ENCODE data around the gene UGT1A3. TPM values are rescaled to one million over a fixed set of nuclear protein-coding genes. Genes with fewer than 3 reads are reported as not detected.

Gene UGT1A3
- polyA plus RNA-seq, 1 donor (not counting 4 experiments of a cell fraction or from before 2014, with no cell fraction given) = 3.2 TPM

DNA sequence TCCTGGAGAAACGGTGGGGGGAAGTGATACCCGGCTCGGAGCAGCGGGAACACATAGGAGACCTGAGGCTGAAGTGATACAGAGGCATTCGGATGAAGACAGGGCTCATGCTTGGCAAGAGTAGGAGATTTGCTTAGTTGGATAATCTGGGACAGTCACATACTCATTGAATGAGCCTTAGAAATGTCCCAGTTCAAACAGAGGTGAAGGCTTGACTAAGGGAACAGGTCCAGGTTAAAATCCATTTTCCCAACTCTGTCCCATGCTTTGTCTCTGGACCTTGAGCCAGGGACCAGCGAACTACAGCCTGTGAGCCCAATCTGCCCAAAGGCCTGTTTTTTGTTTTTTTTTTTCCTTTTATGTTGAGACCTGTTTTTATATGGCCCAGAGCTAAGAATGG, 34.9 kb upstream of the UGT1A3 start:
- no peak for DNase-seq (ENCODE audit: low read depth, low spot score)
- H3K27ac ChIP-seq (ENCODE audit: control insufficient read depth, insufficient read depth, low read length) = peak overlapping the region; percentile 95
- dilution Hi-C loops (cut with MboI; ENCODE audit: extremely low pct_ligation_motif_present, low sequenced_read_pairs) = no loop called here
- peaks cover 71% of the 10 kb centered on the region for H3K79me2 ChIP-seq (ENCODE audit: control insufficient read depth, insufficient read depth, low read length)
- peak overlapping the region; percentile 7 to 86 (median 83) for H3K4me3 ChIP-seq (ENCODE audit: control insufficient read depth in 2 of 3, extremely low read depth in 1 of 3, insufficient read depth in 2 of 3, low read depth in 1 of 3, low read length in 3 of 3)
- H3K9ac ChIP-seq (ENCODE audit: control insufficient read depth, extremely low read depth, insufficient read depth, low read length) = peak overlapping the region; percentile 88
- FAIRE-seq = peak; percentile 77
- TF ChIP-seq, protein P1, sequence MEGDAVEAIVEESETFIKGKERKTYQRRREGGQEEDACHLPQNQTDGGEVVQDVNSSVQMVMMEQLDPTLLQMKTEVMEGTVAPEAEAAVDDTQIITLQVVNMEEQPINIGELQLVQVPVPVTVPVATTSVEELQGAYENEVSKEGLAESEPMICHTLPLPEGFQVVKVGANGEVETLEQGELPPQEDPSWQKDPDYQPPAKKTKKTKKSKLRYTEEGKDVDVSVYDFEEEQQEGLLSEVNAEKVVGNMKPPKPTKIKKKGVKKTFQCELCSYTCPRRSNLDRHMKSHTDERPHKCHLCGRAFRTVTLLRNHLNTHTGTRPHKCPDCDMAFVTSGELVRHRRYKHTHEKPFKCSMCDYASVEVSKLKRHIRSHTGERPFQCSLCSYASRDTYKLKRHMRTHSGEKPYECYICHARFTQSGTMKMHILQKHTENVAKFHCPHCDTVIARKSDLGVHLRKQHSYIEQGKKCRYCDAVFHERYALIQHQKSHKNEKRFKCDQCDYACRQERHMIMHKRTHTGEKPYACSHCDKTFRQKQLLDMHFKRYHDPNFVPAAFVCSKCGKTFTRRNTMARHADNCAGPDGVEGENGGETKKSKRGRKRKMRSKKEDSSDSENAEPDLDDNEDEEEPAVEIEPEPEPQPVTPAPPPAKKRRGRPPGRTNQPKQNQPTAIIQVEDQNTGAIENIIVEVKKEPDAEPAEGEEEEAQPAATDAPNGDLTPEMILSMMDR (optimal IDR thresholded peaks at IDR 0.05 in 1 of 3, IDR thresholded peaks at IDR 0.05 in 1 of 3, conservative IDR thresholded peaks at IDR 0.05 in 1 of 3; ENCODE audit: extremely low read depth in 1 of 3, insufficient read depth in 2 of 3, low read length in 3 of 3) = no peak
- TF ChIP-seq EZH2 (IDR thresholded peaks at IDR 0.05; ENCODE audit: low read length) = no peak
- no peaks in the 10 kb centered on the region for H3K27me3 ChIP-seq (ENCODE audit: control insufficient read depth, extremely low read depth, insufficient read depth, low read length)
- H4K20me1 ChIP-seq (ENCODE audit: control insufficient read depth, extremely low read depth, insufficient read depth, low read length) = no peaks in the 10 kb centered on the region
- H3K36me3 ChIP-seq (ENCODE audit: control insufficient read depth in 2 of 2, extremely low read depth in 1 of 2, insufficient read depth in 2 of 2, low read length in 2 of 2) = peaks cover 0 to 12% of the 10 kb centered on the region in 2 experiments
- H3K4me2 ChIP-seq (ENCODE audit: control insufficient read depth, extremely low read depth, insufficient read depth, low read depth, low read length) = peak overlapping the region; percentile 97
- H3K9me3 ChIP-seq (ENCODE audit: control insufficient read depth, low read depth, low read length) = no peaks in the 10 kb centered on the region
- H3K9me1 ChIP-seq (ENCODE audit: control insufficient read depth, extremely low read depth, insufficient read depth, low read length) = no peaks in the 10 kb centered on the region
- peaks cover 59% of the 10 kb centered on the region for H3K4me1 ChIP-seq (ENCODE audit: control insufficient read depth, extremely low read depth, insufficient read depth, low read length)
- no peak overlapping the region for H2AFZ ChIP-seq (ENCODE audit: control insufficient read depth, low read length)

DNA sequence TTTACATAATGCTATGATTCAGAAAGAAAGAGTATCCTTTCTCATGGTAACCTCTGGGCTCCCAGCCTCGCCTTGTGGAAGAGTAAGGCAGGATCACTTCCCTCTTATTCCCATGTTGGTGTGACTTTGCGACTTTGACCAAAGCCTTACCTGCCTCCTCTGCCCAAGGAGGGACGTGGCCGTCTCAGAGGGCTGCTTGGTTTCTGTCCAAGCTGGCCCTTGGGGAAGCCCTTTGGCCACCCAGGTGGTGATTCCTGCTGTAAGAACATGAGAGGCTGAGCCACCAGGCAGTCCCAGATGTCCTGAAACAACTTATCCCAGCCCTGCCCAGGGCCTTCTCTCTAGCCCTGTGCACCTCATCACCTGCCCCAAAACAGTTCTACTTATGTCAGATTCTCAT, 30.1 kb upstream of the UGT1A3 start:
- Histone ChIP-seq H3K27ac (ENCODE audit: control insufficient read depth, insufficient read depth, low read length) (no peak overlapping the region), H3K4me1 (ENCODE audit: control insufficient read depth, extremely low read depth, insufficient read depth, low read length) (peaks cover 30% of the 10 kb centered on the region), H3K9ac (ENCODE audit: control insufficient read depth, extremely low read depth, insufficient read depth, low read length) (no peak overlapping the region), H3K36me3 (ENCODE audit: control insufficient read depth in 2 of 2, extremely low read depth in 1 of 2, insufficient read depth in 2 of 2, low read length in 2 of 2) (peaks cover 0 to 11% of the 10 kb centered on the region in 2 experiments), H3K79me2 (ENCODE audit: control insufficient read depth, insufficient read depth, low read length) (peaks cover 74% of the 10 kb centered on the region), H3K4me2 (ENCODE audit: control insufficient read depth, extremely low read depth, insufficient read depth, low read depth, low read length) (no peak overlapping the region), H3K9me1 (ENCODE audit: control insufficient read depth, extremely low read depth, insufficient read depth, low read length) (no peaks in the 10 kb centered on the region), H3K27me3 (ENCODE audit: control insufficient read depth, extremely low read depth, insufficient read depth, low read length) (no peaks in the 10 kb centered on the region), H2AFZ (ENCODE audit: control insufficient read depth, low read length) (no peak overlapping the region), H3K4me3 (ENCODE audit: control insufficient read depth in 2 of 3, extremely low read depth in 1 of 3, insufficient read depth in 2 of 3, low read depth in 1 of 3, low read length in 3 of 3) (no peak overlapping the region), H3K9me3 (ENCODE audit: control insufficient read depth, low read depth, low read length) (no peaks in the 10 kb centered on the region), H4K20me1 (ENCODE audit: control insufficient read depth, extremely low read depth, insufficient read depth, low read length) (no peaks in the 10 kb centered on the region)
- FAIRE-seq = no peak
- no peak for TF ChIP-seq EZH2 (IDR thresholded peaks at IDR 0.05; ENCODE audit: low read length)
- TF ChIP-seq, protein P1 (optimal IDR thresholded peaks at IDR 0.05 in 1 of 3, IDR thresholded peaks at IDR 0.05 in 1 of 3, conservative IDR thresholded peaks at IDR 0.05 in 1 of 3; ENCODE audit: extremely low read depth in 1 of 3, insufficient read depth in 2 of 3, low read length in 3 of 3) = no peak
- no peak for DNase-seq (ENCODE audit: low read depth, low spot score)
- dilution Hi-C loops (cut with MboI; ENCODE audit: extremely low pct_ligation_motif_present, low sequenced_read_pairs) = no loop called here
